K562 (cell line): ENCODE data around the gene ALPP. TPM values are rescaled to one million over a fixed set of nuclear protein-coding genes. Genes with fewer than 3 reads are reported as not detected.

Source experiments
- ATAC-seq: fragments of 200-7000 bp; cut with Tn5 transposase; 3 replicates; pipeline ENCODE4 v1.9.1; 2020; ENCODE audit warnings: moderate library complexity
- BruUV-seq: library from RNA; stranded (reverse); fragments of 400-500 nt; replicated peaks from 2 replicates; lab custom pipeline; 2021; lab: Mats Ljungman, UMichigan
- CTCF ChIA-PET: fragments of 300-600 bp; formaldehyde crosslinking; extraction: SDS; loops from one replicate; lab custom pipeline; 2021; ENCODE audit warnings: low intra/inter-chr PET ratio; lab: Yijun Ruan, JAX
- POLR2A ChIA-PET: fragments of 300-600, 350-650 bp; sonication (Branson Sonifier 250); formaldehyde crosslinking; extraction: SDS; loops from one replicate; lab custom pipeline; 2021; ENCODE audit warnings: antibody characterized with exemption, inconsistent platforms; lab: Yijun Ruan, JAX
- DNase-seq, 4 experiments: peaks; one replicate each; pipeline versions ENCODE4 v3.0.0 to v3.0.0-alpha.2; 2011 to 2018; ENCODE audit warnings: low spot score in 3 of 4, mixed read lengths in 3 of 4; ENCODE audit errors: extremely low read depth in 1 of 4
- FAIRE-seq: peaks from 2 replicates; lab custom pipeline; 2011; peaks lifted over from hg19 to GRCh38; lab: Jason Lieb, UNC
- H2AFZ ChIP-seq: 2 replicates; pipeline ENCODE4 v1.6.0; 2011; ENCODE audit warnings: low read depth, low read length, control low read depth, inconsistent platforms
- H3K27ac ChIP-seq: fragments of 200-600 bp; 3 replicates; pipeline ENCODE4 v1.8.0; 2011; ENCODE audit warnings: low read depth, mild to moderate bottlenecking, control low read depth, inconsistent platforms, low read length, moderate library complexity, mixed read lengths; ENCODE audit errors: extremely low read depth
- H3K27me3 ChIP-seq, 2 experiments: fragments of 300-600 bp in 1 of 2; 2 replicates in 1 of 2; 3 replicates in 1 of 2; pipeline versions ENCODE4 v1.6.0 to v1.8.0; 2011; ENCODE audit warnings: inconsistent platforms in 2 of 2, low read length in 2 of 2, mild to moderate bottlenecking in 1 of 2, mixed read lengths in 1 of 2, moderate library complexity in 1 of 2; ENCODE audit not compliant: control insufficient read depth in 2 of 2, insufficient read depth in 2 of 2
- H3K36me3 ChIP-seq: fragments of 300-600 bp; 3 replicates; pipeline ENCODE4 v1.8.0; 2011; ENCODE audit warnings: mild to moderate bottlenecking, low read length, inconsistent platforms; ENCODE audit not compliant: control insufficient read depth, insufficient read depth
- H3K4me1 ChIP-seq, 2 experiments: fragments of 200-600 bp in 1 of 2; replicated peaks in 1 of 2; 2 replicates in 1 of 2; 3 replicates in 1 of 2; pipeline versions ENCODE4 v1.5.1 to v1.8.0; 2011; ENCODE audit warnings: inconsistent platforms in 2 of 2, low read length in 2 of 2, mild to moderate bottlenecking in 1 of 2, mixed read lengths in 1 of 2, moderate library complexity in 1 of 2; ENCODE audit not compliant: control insufficient read depth in 2 of 2, insufficient read depth in 2 of 2
- H3K4me2 ChIP-seq: 2 replicates; pipeline ENCODE4 v1.6.1; 2011; ENCODE audit warnings: low read length, control low read depth, inconsistent platforms, mixed read lengths; ENCODE audit not compliant: insufficient read depth
- H3K4me3 ChIP-seq: fragments of 200-600 bp; sonication (generic), shearing (Covaris generic); 2 replicates; pipeline ENCODE4 v1.5.1; 2016; ENCODE audit warnings: control low read depth, inconsistent platforms
- H3K79me2 ChIP-seq: fragments of 200-600 bp; 3 replicates; pipeline ENCODE4 v1.8.0; 2011; ENCODE audit warnings: low read length, inconsistent platforms; ENCODE audit not compliant: control insufficient read depth, insufficient read depth
- H3K9ac ChIP-seq, 2 experiments: 2 replicates each; pipeline versions ENCODE4 v1.6.0 to v1.6.1; 2011; ENCODE audit warnings: low read depth in 2 of 2, low read length in 2 of 2, control low read depth in 1 of 2, inconsistent platforms in 1 of 2, mild to moderate bottlenecking in 1 of 2, mixed read lengths in 1 of 2; ENCODE audit not compliant: insufficient read depth in 1 of 2
- H3K9me1 ChIP-seq: one replicate; pipeline ENCODE4 v1.6.0; 2011; ENCODE audit warnings: inconsistent platforms, mild to moderate bottlenecking, low read length, moderate library complexity; ENCODE audit not compliant: control insufficient read depth, insufficient read depth
- H3K9me3 ChIP-seq: replicated peaks from 2 replicates; pipeline ENCODE4 v1.5.1; 2011; ENCODE audit warnings: low read depth, low read length, inconsistent platforms; ENCODE audit not compliant: control insufficient read depth, insufficient read depth
- H4K20me1 ChIP-seq: replicated peaks from 2 replicates; pipeline ENCODE4 v1.6.1; 2011; ENCODE audit warnings: low read length, inconsistent platforms, mixed read lengths; ENCODE audit not compliant: control insufficient read depth, insufficient read depth
- CREBBP ChIP-seq: IDR thresholded peaks from one replicate; pipeline ENCODE4 v1.6.1; 2012; ENCODE audit warnings: low read depth, mild to moderate bottlenecking, control low read depth, inconsistent platforms, low read length
- EP400 ChIP-seq: fragments of 450-650 bp; IDR thresholded peaks from 2 replicates; pipeline ENCODE4 v1.6.1; 2017; ENCODE audit warnings: antibody characterized with exemption, mild to moderate bottlenecking, moderate library complexity
- GABPB2 ChIP-seq: fragments of 250-450 bp; sonication (Bioruptor Pico); conservative IDR thresholded peaks from 2 replicates; pipeline ENCODE4 v1.5.1; 2021; ENCODE audit warnings: mild to moderate bottlenecking
- MEIS2 ChIP-seq: fragments of 450-650 bp; IDR thresholded peaks from 2 replicates; pipeline ENCODE4 v1.6.1; 2014; ENCODE audit warnings: mild to moderate bottlenecking; ENCODE audit not compliant: partially characterized antibody
- MYBL2 ChIP-seq, 2 experiments: fragments of 450-650 bp in 1 of 2; sonication (generic) in 1 of 2; formaldehyde crosslinking in 1 of 2; IDR thresholded peaks; 2 replicates each; pipeline versions ENCODE4 v1.6.1 to v1.8.1; 2017 to 2022; ENCODE audit warnings: borderline replicate concordance in 1 of 2, inconsistent platforms in 1 of 2, low read depth in 1 of 2, mild to moderate bottlenecking in 1 of 2, missing genetic modification reagents in 1 of 2, moderate library complexity in 1 of 2
- NKRF ChIP-seq: fragments of 450-650 bp; IDR thresholded peaks from 2 replicates; pipeline ENCODE4 v1.6.1; 2016; ENCODE audit warnings: borderline replicate concordance
- POLR2AphosphoS2 ChIP-seq: IDR thresholded peaks from 2 replicates; pipeline ENCODE4 v1.6.1; 2012; ENCODE audit warnings: low read length, improper control_type of control experiment
- SUPT5H ChIP-seq: fragments of 450-650 bp; IDR thresholded peaks from 2 replicates; pipeline ENCODE4 v1.6.1; 2016
- U2AF2 ChIP-seq: fragments of 200-400 bp; formaldehyde crosslinking; optimal IDR thresholded peaks from 2 replicates; pipeline ENCODE3; 2017; ENCODE audit warnings: low read depth, mild to moderate bottlenecking, low read length
- ZKSCAN3 ChIP-seq: fragments of 250-450 bp; sonication (Bioruptor Pico); IDR thresholded peaks from 2 replicates; pipeline ENCODE4 v1.4.0; 2020
- ZNF253 ChIP-seq: fragments of 250-450 bp; sonication (Bioruptor Pico); conservative IDR thresholded peaks from 2 replicates; pipeline ENCODE4 v1.6.1; 2021; ENCODE audit warnings: mild to moderate bottlenecking
- ZNF707 ChIP-seq: fragments of 250-450 bp; sonication (Bioruptor Pico); conservative IDR thresholded peaks from 2 replicates; pipeline ENCODE4 v1.8.0; 2022; ENCODE audit warnings: inconsistent platforms, mild to moderate bottlenecking, moderate library complexity
- WGBS: fragments of 100-300 bp; shearing (Covaris generic); methylation state at CpG from one replicate; pipeline ENCODE4 v1.1.6; 2016; ENCODE audit warnings: low coverage, mixed read lengths; ENCODE audit not compliant: insufficient coverage; ENCODE audit errors: missing lambda C conversion rate; 5-methylcytosine and 5-hydroxymethylcytosine counted together
- in situ Hi-C: fragments of 300-500 bp; cut with MboI; formaldehyde crosslinking; loops from 4 replicates; pipeline ENCODE4 v1.15.0; 2018; ENCODE audit warnings: inconsistent platforms, mixed read lengths
- intact Hi-C: fragments of 100-400 bp; cut with micrococcal nuclease; formaldehyde crosslinking; loops from 2 replicates; pipeline ENCODE4 v1.14.2; 2022
- polyA plus RNA-seq, 8 experiments: library from polyadenylated mRNA; depleted of rRNA in 4 of 8; stranded (reverse) in 5 of 8; unstranded in 3 of 8; fragments of >200 nt; fragmentation: Nextera tagmentation in 2 of 8; fragmentation: Illumina TruSeq in 1 of 8; extraction: Ambion mirVana in 2 of 8; extraction: Trizol in 1 of 8; gene quantifications; 2 replicates each; pipeline versions ENCODE4 v1.2.1 to v1.2.3, GENCODE V29; 2011 to 2014; ENCODE audit warnings: inconsistent platforms in 1 of 8, missing spikeins in 1 of 8
- total RNA-seq, 7 experiments: library from RNA; depleted of rRNA in 6 of 7; stranded (reverse); fragments of >200 nt in 6 of 7; fragmentation: Illumina TruSeq in 2 of 7; extraction: Trizol in 2 of 7; gene quantifications; 2 replicates each; pipeline versions ENCODE4 v1.2.1 to v1.2.3, GENCODE V29; 2011 to 2021; ENCODE audit warnings: low replicate concordance in 1 of 7
- TF ChIP-seq, protein P1 (sequence below): fragments of 250-450 bp; sonication (Bioruptor Pico); IDR thresholded peaks from 2 replicates; pipeline ENCODE4 v1.4.0; 2020
- TF ChIP-seq, protein P2 (sequence below): fragments of 250-450 bp; sonication (Bioruptor Pico); IDR thresholded peaks from 2 replicates; pipeline ENCODE4 v1.8.0; 2022; ENCODE audit warnings: moderate library complexity, mild to moderate bottlenecking, inconsistent platforms
- TF ChIP-seq, protein P3 (sequence below): fragments of 450-650 bp; conservative IDR thresholded peaks from 2 replicates; pipeline ENCODE4 v1.6.1; 2016; ENCODE audit warnings: missing genetic modification characterization, low read depth, mild to moderate bottlenecking, missing compliant biosample characterization, moderate library complexity

Gene ALPP
- total and polyA plus RNA-seq, 9 of the 15 experiments (the other 6 are each of a cell fraction or from before 2014, with no cell fraction given): 0.03 TPM; not detected in 8

- ATAC-seq: no peak
- no peak overlapping the region for H3K4me2 ChIP-seq
- H3K4me1 ChIP-seq: peaks cover 0 to 9% of the 10 kb centered on the region in 2 experiments; a peak in 2 of 5 replicates
- H2AFZ ChIP-seq: no peak overlapping the region
- H3K79me2 ChIP-seq: no peaks in the 10 kb centered on the region
- no peaks in the 10 kb centered on the region for H3K36me3 ChIP-seq
- in situ Hi-C loops: no loop called here
- no peaks in the 10 kb centered on the region for H3K9me1 ChIP-seq
- H3K9me3 ChIP-seq: no peaks in the 10 kb centered on the region
- no peak for TF ChIP-seq EP400
- TF ChIP-seq SUPT5H: no peak
- no peak for TF ChIP-seq GABPB2 (CRISPR knock-in tag)
- TF ChIP-seq MEIS2: no peak
- TF ChIP-seq, protein P1, sequence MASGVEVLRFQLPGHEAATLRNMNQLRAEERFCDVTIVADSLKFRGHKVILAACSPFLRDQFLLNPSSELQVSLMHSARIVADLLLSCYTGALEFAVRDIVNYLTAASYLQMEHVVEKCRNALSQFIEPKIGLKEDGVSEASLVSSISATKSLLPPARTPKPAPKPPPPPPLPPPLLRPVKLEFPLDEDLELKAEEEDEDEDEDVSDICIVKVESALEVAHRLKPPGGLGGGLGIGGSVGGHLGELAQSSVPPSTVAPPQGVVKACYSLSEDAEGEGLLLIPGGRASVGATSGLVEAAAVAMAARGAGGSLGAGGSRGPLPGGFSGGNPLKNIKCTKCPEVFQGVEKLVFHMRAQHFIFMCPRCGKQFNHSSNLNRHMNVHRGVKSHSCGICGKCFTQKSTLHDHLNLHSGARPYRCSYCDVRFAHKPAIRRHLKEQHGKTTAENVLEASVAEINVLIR (CRISPR knock-in tag): no peak
- TF ChIP-seq CREBBP: no peak
- TF ChIP-seq ZKSCAN3 (CRISPR knock-in tag): no peak
- TF ChIP-seq ZNF707 (CRISPR knock-in tag): no peak
- TF ChIP-seq POLR2AphosphoS2: no peak
- no peak for TF ChIP-seq U2AF2
- TF ChIP-seq, protein P2, sequence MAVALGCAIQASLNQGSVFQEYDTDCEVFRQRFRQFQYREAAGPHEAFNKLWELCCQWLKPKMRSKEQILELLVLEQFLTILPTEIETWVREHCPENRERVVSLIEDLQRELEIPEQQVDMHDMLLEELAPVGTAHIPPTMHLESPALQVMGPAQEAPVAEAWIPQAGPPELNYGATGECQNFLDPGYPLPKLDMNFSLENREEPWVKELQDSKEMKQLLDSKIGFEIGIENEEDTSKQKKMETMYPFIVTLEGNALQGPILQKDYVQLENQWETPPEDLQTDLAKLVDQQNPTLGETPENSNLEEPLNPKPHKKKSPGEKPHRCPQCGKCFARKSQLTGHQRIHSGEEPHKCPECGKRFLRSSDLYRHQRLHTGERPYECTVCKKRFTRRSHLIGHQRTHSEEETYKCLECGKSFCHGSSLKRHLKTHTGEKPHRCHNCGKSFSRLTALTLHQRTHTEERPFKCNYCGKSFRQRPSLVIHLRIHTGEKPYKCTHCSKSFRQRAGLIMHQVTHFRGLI (CRISPR knock-in tag): no peak
- TF ChIP-seq NKRF: no peak
- TF ChIP-seq MYBL2 (IDR thresholded peaks at IDR 0.05; ENCODE audit: low read depth): no peak
- TF ChIP-seq MYBL2 (CRISPR knock-in tag; IDR thresholded peaks at IDR 0.05; ENCODE audit: borderline replicate concordance): no peak
- no peak for TF ChIP-seq ZNF253 (CRISPR knock-in tag)
- TF ChIP-seq, protein P3, sequence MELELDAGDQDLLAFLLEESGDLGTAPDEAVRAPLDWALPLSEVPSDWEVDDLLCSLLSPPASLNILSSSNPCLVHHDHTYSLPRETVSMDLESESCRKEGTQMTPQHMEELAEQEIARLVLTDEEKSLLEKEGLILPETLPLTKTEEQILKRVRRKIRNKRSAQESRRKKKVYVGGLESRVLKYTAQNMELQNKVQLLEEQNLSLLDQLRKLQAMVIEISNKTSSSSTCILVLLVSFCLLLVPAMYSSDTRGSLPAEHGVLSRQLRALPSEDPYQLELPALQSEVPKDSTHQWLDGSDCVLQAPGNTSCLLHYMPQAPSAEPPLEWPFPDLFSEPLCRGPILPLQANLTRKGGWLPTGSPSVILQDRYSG (tag): no peak
- TF ChIP-seq, all 486 proteins: peak for 0
- Histone ChIP-seq H3K4me3 (no peak overlapping the region), H3K27ac (no peak overlapping the region), H4K20me1 (no peaks in the 10 kb centered on the region), H3K9ac (no peak overlapping the region), H3K27me3 (peaks cover 0 to 32% of the 10 kb centered on the region in 2 experiments; a peak in 3 of 5 replicates)
- DNase-seq: no peak
- intact Hi-C loops: no loop called here
- no peak for FAIRE-seq
- WGBS: 2% methylated on average over 9 of the region's 12 CpGs
- no TSS peak for BruUV-seq
- CTCF ChIA-PET: no interaction called here
- POLR2A ChIA-PET: interaction anchor here (0.6 kb wide), 1 partner anchor 75 kb away, joined by 3 read pairs; no protein-coding TSS in a partner anchor
Observed at GRCh38 chr2:232415736-232416520, 37.4 kb downstream of the ALPP start.
